ENCODE results near the gene BAG3. TPM values are rescaled to one million over a fixed set of nuclear protein-coding genes. Genes with fewer than 3 reads are reported as not detected.
"Not testable (repeated sequence)": the region's sequence is repeated elsewhere in the genome, so short reads cannot be mapped to it uniquely, and the experiment has no call there.

BAG3 gene
- total RNA-seq, 1 experiment from 2014 or later: 57.0 TPM

- peaks cover 0 to 6% of the 10 kb centered on the region in 2 experiments; a peak in 1 of 4 replicates for H3K9me3 ChIP-seq (ENCODE audit: control insufficient read depth in 1 of 2, insufficient read depth in 1 of 2, low read depth in 1 of 2, low read length in 2 of 2)
- intact Hi-C loops (cut with micrococcal nuclease): no loop called here
- H3K4me3 ChIP-seq (replicated peaks in 1 of 2; ENCODE audit: low read depth in 1 of 2, low read length in 2 of 2): no peak overlapping the region
- no peaks in the 10 kb centered on the region for H3K27me3 ChIP-seq (ENCODE audit: insufficient read depth, low read length)
- no peak overlapping the region for H2AFZ ChIP-seq (ENCODE audit: low read depth, low read length, poor library complexity, severe bottlenecking)
- DNase-seq (ENCODE audit: low read depth, low spot score): no peak
- BruUV-seq (replicated peaks): no TSS peak
- 0 out of 4 replicates have a peak, but pooled peaks cover 0 to 3% of the 10 kb centered on the region in 2 experiments for H3K4me1 ChIP-seq (ENCODE audit: control insufficient read depth in 1 of 2, insufficient read depth in 2 of 2, low read length in 2 of 2)
- CTCF ChIA-PET: no interaction called here
- RAD21 ChIA-PET (ENCODE audit: low non-redundant PET in 1 of 2, low total read pairs in 2 of 2, uncharacterized antibody in 2 of 2, unreplicated experiment in 2 of 2): no interaction called here
- POLR2A ChIA-PET: no interaction called here
- H3K9ac ChIP-seq (ENCODE audit: low read length): no peak overlapping the region
- no peak for TF ChIP-seq MAX (IDR thresholded peaks at IDR 0.05)
- no peak for TF ChIP-seq ELF1 (IDR thresholded peaks at IDR 0.05; ENCODE audit: borderline replicate concordance, low read depth)
- no peak for TF ChIP-seq CEBPB (IDR thresholded peaks at IDR 0.05; ENCODE audit: low read depth)
- no peak for TF ChIP-seq ZNF274 (IDR thresholded peaks at IDR 0.05; ENCODE audit: low read depth, low read length)
- no peak for TF ChIP-seq CTCF (IDR thresholded peaks at IDR 0.05 in 2 of 3, conservative IDR thresholded peaks at IDR 0.05 in 1 of 3; ENCODE audit: borderline replicate concordance in 1 of 3, insufficient read depth in 1 of 3, low read depth in 2 of 3, low read length in 2 of 3)
- no peak for TF ChIP-seq ATF3 (IDR thresholded peaks at IDR 0.05)
- TF ChIP-seq ZFX (IDR thresholded peaks at IDR 0.05): no peak
- no peak for TF ChIP-seq ZBTB33 (IDR thresholded peaks at IDR 0.05; ENCODE audit: extremely low read depth, insufficient replicate concordance, low read length)
- TF ChIP-seq EGR1 (IDR thresholded peaks at IDR 0.05; ENCODE audit: low read depth): no peak
- no peak for TF ChIP-seq SRF (IDR thresholded peaks at IDR 0.05; ENCODE audit: low read depth)
- no peak for TF ChIP-seq FOSL1 (IDR thresholded peaks at IDR 0.05; ENCODE audit: low read depth)
- no peak for TF ChIP-seq TCF7L2 (IDR thresholded peaks at IDR 0.05; ENCODE audit: borderline replicate concordance, extremely low read depth, insufficient read depth, insufficient read length)
- TF ChIP-seq JUND (IDR thresholded peaks at IDR 0.05): no peak
- no peak for TF ChIP-seq CBX3 (IDR thresholded peaks at IDR 0.05; ENCODE audit: low read depth)
- no peak overlapping the region for H3K4me2 ChIP-seq (ENCODE audit: low read length)
- H4K20me1 ChIP-seq (ENCODE audit: insufficient read depth): no peaks in the 10 kb centered on the region
- H3K36me3 ChIP-seq (ENCODE audit: control insufficient read depth in 1 of 2, insufficient read depth in 2 of 2, low read length in 2 of 2): no peaks in the 10 kb centered on the region
- ATAC-seq: no peak
- no peaks in the 10 kb centered on the region for H3K79me2 ChIP-seq (ENCODE audit: insufficient read depth, low read length)
- no peak overlapping the region for H3K27ac ChIP-seq (ENCODE audit: low read depth, low read length)
- no peaks in the 10 kb centered on the region for H3K9me2 ChIP-seq (ENCODE audit: insufficient read depth)
Measured at GRCh38 chr10:119706521-119707278, 55.5 kb downstream of the BAG3 start.

- RAD21 ChIA-PET (ENCODE audit: low non-redundant PET in 1 of 2, low total read pairs in 2 of 2, uncharacterized antibody in 2 of 2, unreplicated experiment in 2 of 2); H3K4me1 ChIP-seq (ENCODE audit: control insufficient read depth in 1 of 2, insufficient read depth in 2 of 2, low read length in 2 of 2); H3K9me2 ChIP-seq (ENCODE audit: insufficient read depth); ATAC-seq; H3K27ac ChIP-seq (ENCODE audit: low read depth, low read length); H4K20me1 ChIP-seq (ENCODE audit: insufficient read depth); POLR2A ChIA-PET; H3K36me3 ChIP-seq (ENCODE audit: control insufficient read depth in 1 of 2, insufficient read depth in 2 of 2, low read length in 2 of 2); BruUV-seq (replicated peaks); H3K4me3 ChIP-seq (replicated peaks in 1 of 2; ENCODE audit: low read depth in 1 of 2, low read length in 2 of 2); intact Hi-C loops (cut with micrococcal nuclease); H3K9me3 ChIP-seq (ENCODE audit: control insufficient read depth in 1 of 2, insufficient read depth in 1 of 2, low read depth in 1 of 2, low read length in 2 of 2); H3K9ac ChIP-seq (ENCODE audit: low read length); H3K79me2 ChIP-seq (ENCODE audit: insufficient read depth, low read length); H3K4me2 ChIP-seq (ENCODE audit: low read length); H2AFZ ChIP-seq (ENCODE audit: low read depth, low read length, poor library complexity, severe bottlenecking); H3K27me3 ChIP-seq (ENCODE audit: insufficient read depth, low read length); CTCF ChIA-PET; DNase-seq (ENCODE audit: low read depth, low spot score): not testable (repeated sequence)
Measured at GRCh38 chr10:119707331-119707730, 56.2 kb downstream of the BAG3 start.
